AG04450 (cell line): ENCODE results near the gene KIF5A. TPM values are rescaled to one million over a fixed set of nuclear protein-coding genes. Genes with fewer than 3 reads are reported as not detected.

Experiments
- CTCF ChIA-PET: fragments of 300-600, 350-600 bp; formaldehyde crosslinking; extraction: SDS; loops from one replicate; lab custom pipeline; 2022; ENCODE audit warnings: antibody characterized with exemption, inconsistent platforms; lab: Charles Lee
- POLR2A ChIA-PET: fragments of 350-600 bp; formaldehyde crosslinking; extraction: SDS; loops from one replicate; lab custom pipeline; 2021; ENCODE audit warnings: antibody characterized with exemption, inconsistent platforms; lab: Yijun Ruan, JAX
- DNase-seq: peaks from one replicate; pipeline ENCODE4 v3.0.0-alpha.2; 2011; ENCODE audit warnings: low read depth, low spot score
- H3K27ac ChIP-seq: one replicate; pipeline ENCODE4 v1.5.1; 2012; ENCODE audit warnings: low read depth, low read length, control low read depth
- H3K27me3 ChIP-seq: one replicate; pipeline ENCODE4 v1.6.0; 2012; ENCODE audit warnings: low read length; ENCODE audit not compliant: control insufficient read depth, insufficient read depth
- H3K4me3 ChIP-seq: 2 replicates; pipeline ENCODE4 v1.5.1; 2011; ENCODE audit warnings: mild to moderate bottlenecking, low read depth, low read length, control low read depth
- H3K9me3 ChIP-seq: 2 replicates; pipeline ENCODE4 v1.5.1; 2012; ENCODE audit warnings: low read length; ENCODE audit not compliant: control insufficient read depth, insufficient read depth
- polyA plus RNA-seq: library from polyadenylated mRNA; depleted of rRNA; stranded (reverse); fragments of >200 nt; gene quantifications from 2 replicates; pipeline ENCODE4 v1.2.3, GENCODE V29; 2011
- TF ChIP-seq, protein P1 (sequence below): IDR thresholded peaks from 2 replicates; pipeline ENCODE4 v1.5.1; 2011; ENCODE audit warnings: low read depth, low read length, control low read depth, inconsistent platforms

The KIF5A gene
- polyA plus RNA-seq, 1 experiment: 0.45 TPM

DNA sequence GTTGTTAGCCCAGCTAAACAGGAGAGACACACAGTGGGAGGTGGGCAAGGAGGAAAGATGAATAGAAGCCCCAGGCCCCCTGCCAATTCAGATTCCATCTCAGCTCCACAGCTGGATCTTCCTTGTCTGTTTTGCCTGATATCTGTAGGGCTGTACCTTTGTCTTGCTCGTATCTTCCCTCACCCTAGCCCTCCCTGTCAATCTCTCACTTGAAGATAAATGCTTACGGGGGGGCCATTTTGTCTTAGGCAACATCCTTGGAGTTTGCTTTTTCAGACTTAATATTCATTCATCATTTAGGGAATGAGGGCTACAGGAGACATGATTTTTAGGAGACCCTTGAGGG is 2.4 kb downstream of the KIF5A start:
- no peak for DNase-seq
- ChIA-PET POLR2A (no interaction called here), CTCF (interaction anchor here (0.9 kb wide), 1 partner anchor 31 kb away, joined by 3 read pairs; no protein-coding TSS in a partner anchor)
- Histone ChIP-seq H3K27ac (no peak overlapping the region), H3K27me3 (peaks cover 45% of the 10 kb centered on the region), H3K4me3 (no peak overlapping the region), H3K9me3 (no peaks in the 10 kb centered on the region)
- TF ChIP-seq, protein P1, sequence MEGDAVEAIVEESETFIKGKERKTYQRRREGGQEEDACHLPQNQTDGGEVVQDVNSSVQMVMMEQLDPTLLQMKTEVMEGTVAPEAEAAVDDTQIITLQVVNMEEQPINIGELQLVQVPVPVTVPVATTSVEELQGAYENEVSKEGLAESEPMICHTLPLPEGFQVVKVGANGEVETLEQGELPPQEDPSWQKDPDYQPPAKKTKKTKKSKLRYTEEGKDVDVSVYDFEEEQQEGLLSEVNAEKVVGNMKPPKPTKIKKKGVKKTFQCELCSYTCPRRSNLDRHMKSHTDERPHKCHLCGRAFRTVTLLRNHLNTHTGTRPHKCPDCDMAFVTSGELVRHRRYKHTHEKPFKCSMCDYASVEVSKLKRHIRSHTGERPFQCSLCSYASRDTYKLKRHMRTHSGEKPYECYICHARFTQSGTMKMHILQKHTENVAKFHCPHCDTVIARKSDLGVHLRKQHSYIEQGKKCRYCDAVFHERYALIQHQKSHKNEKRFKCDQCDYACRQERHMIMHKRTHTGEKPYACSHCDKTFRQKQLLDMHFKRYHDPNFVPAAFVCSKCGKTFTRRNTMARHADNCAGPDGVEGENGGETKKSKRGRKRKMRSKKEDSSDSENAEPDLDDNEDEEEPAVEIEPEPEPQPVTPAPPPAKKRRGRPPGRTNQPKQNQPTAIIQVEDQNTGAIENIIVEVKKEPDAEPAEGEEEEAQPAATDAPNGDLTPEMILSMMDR: no peak

DNA sequence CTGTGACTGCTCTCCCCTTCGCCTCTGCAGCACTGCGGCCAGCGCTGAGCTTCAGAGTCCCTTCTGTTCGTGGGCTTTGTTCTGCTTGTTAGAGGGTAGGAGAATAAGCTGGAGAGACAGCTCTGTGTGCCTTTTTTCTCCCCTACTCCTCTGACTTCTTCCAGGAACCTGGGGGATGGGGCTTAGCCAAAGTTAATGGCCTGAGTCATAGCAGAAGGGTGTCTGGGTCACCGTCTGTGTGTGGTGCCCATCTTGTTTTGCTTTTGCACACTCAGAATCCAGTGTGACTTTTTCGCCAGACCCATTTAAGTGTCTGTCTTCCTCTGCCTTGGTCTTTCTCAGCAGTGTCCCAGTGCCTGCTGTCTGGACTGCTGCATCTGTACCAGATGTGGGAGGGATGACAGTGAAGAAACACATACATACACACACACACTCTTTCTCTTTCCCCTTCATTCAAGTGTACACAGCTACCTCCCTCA is 3.0 kb downstream of the KIF5A start:
- no peak overlapping the region for H3K4me3 ChIP-seq

DNA sequence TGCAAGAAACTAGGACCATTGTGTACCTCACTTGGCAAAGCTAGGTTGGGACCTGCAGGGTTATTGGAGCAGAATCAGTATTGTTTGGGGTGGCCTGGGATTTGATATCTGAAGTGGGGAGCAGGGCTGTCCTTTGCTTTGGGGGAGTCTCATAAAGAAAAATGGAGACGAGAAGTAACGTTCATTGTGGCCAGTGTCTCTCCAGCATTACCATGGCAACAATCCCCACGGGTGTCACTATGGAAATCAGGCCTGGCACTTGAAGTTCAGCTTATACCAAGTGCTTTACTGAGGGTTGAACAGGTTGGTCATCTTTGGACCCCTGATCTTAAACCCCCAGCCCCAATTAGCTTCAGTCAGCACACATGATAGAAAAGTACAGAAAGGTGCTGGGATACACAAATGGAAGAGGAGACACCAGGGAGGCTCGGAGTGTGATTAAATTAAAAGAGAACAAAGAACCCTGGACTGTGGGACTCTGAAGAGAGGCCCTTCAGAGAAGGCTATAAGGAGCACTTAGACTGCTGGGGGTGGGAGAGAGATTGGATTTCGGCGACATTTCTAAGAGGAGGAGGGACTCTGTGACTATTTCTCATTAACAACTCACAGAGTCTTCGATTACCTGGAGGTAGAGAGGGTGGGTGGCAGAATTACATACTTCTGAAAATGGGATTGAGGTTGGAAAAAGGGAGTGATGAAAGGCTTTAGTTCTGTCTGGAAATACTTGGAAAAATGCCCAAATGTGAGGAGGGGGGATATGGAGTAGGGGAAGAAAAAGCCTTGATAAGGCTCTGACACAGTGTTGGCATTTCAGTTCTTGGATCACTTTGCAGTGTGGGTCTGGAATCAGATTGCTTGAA is 3.7 kb downstream of the KIF5A start:
- Histone ChIP-seq H3K9me3 (no peaks in the 10 kb centered on the region), H3K27ac (no peak overlapping the region), H3K27me3 (peaks cover 40% of the 10 kb centered on the region), H3K4me3 (no peak overlapping the region)
- ChIA-PET POLR2A (interaction anchor here (1.0 kb wide), 1 partner anchor 58 kb away, joined by 3 read pairs; the partner anchor contains the start of gene ARHGEF25), CTCF (interaction anchor here (0.9 kb wide), 2 partner anchors 30 kb away, joined by 3 read pairs; no protein-coding TSS in a partner anchor)
- no peak for DNase-seq
- TF ChIP-seq, protein P1: no peak

More for the DNA sequence above, 3.0 kb downstream of the KIF5A start:
- no peaks in the 10 kb centered on the region for H3K9me3 ChIP-seq
- DNase-seq: no peak
- no peak overlapping the region for H3K27ac ChIP-seq
- TF ChIP-seq, protein P1: no peak
- peaks cover 45% of the 10 kb centered on the region for H3K27me3 ChIP-seq
- CTCF ChIA-PET: interaction anchor here (0.9 kb wide), 1 partner anchor 31 kb away, joined by 3 read pairs; no protein-coding TSS in a partner anchor
- POLR2A ChIA-PET: interaction anchor here (1.0 kb wide), 1 partner anchor 58 kb away, joined by 3 read pairs; the partner anchor contains the start of gene ARHGEF25

DNA sequence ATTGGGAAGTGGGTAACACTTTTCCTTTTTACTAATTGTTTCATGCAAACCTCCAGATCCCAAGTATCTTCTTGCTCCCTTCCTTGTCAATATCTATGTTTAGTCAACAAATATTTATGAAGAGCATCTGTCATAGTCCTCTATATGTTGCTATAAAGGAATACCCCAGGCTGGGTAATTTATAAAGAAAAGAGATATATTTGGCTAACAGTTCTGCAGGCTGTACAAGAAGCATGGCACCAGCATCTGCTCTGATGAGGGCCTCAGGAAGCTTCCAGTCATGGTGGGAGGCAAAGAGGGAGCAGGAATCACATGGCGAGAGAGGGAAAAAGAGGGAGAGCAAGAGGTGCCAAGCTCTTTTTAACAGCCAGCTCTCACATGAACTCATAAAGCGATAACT is 4.6 kb downstream of the KIF5A start:
- Histone ChIP-seq H3K27me3 (peaks cover 32% of the 10 kb centered on the region), H3K27ac (no peak overlapping the region), H3K4me3 (no peak overlapping the region), H3K9me3 (no peaks in the 10 kb centered on the region)
- ChIA-PET CTCF (no interaction called here), POLR2A (no interaction called here)
- TF ChIP-seq, protein P1: no peak
- no peak for DNase-seq

DNA sequence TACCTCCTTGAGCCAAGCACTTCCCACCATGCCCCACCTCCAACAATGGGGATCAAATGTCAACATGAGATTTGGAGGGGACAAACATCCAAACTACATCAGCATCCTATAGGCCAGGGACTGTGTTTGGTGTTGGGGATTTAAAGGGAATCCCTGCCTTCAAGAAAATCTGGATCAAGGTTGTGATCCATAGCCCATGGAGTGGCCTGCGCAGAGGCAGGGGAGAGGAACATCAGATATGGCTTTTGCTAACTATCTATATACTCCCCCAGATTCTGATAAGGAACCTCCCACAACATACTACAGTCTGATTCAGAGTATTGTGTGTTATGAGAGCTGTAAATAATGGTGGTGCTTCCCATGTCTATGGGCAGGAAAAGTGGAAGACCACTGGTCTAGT is 5.1 kb downstream of the KIF5A start:
- no peak for DNase-seq
- POLR2A ChIA-PET: no interaction called here
- no peak overlapping the region for H3K27ac ChIP-seq
- peaks cover 30% of the 10 kb centered on the region for H3K27me3 ChIP-seq
- CTCF ChIA-PET: no interaction called here
- no peaks in the 10 kb centered on the region for H3K9me3 ChIP-seq
- TF ChIP-seq, protein P1: no peak
- no peak overlapping the region for H3K4me3 ChIP-seq
